A673 (cell line): ENCODE data around the gene BACH2. TPM values are rescaled to one million over a fixed set of nuclear protein-coding genes. Genes with fewer than 3 reads are reported as not detected.

Source experiments
- BruUV-seq: library from RNA; stranded (reverse); fragments of 400-500 nt; replicated peaks from 2 replicates; lab custom pipeline; 2021; lab: Mats Ljungman, UMichigan
- CTCF ChIA-PET: fragments of 300-600 bp; sonication (Branson Sonifier 250); formaldehyde crosslinking; loops from one replicate; lab custom pipeline; 2022; ENCODE audit warnings: antibody characterized with exemption; lab: Charles Lee
- POLR2A ChIA-PET: fragments of 300-600 bp; sonication (Branson Sonifier 250); formaldehyde crosslinking; loops from one replicate; lab custom pipeline; 2022; ENCODE audit warnings: antibody characterized with exemption; ENCODE audit not compliant: low non-redundant PET; lab: Charles Lee
- DNase-seq: peaks from one replicate; pipeline ENCODE4 v3.0.0-alpha.2; 2015; ENCODE audit warnings: low spot score
- H3K27ac ChIP-seq: fragments of 200-600 bp; sonication (generic); 2 replicates; pipeline ENCODE4 v1.5.1; 2016; ENCODE audit warnings: mixed run types, low read depth, mild to moderate bottlenecking, mixed read lengths, antibody characterized with exemption, low read length; ENCODE audit not compliant: poor library complexity, severe bottlenecking
- H3K27me3 ChIP-seq: fragments of 200-600 bp; sonication (generic); replicated peaks from 2 replicates; pipeline ENCODE4 v1.6.1; 2017; ENCODE audit warnings: mixed run types, low read depth, mild to moderate bottlenecking, mixed read lengths, antibody characterized with exemption, low read length; ENCODE audit not compliant: insufficient read depth, poor library complexity
- H3K36me3 ChIP-seq: fragments of 200-600 bp; sonication (generic); 2 replicates; pipeline ENCODE4 v1.6.1; 2016; ENCODE audit warnings: mixed run types, mild to moderate bottlenecking, mixed read lengths, antibody characterized with exemption, low read length; ENCODE audit not compliant: insufficient read depth, poor library complexity, severe bottlenecking
- H3K4me1 ChIP-seq: fragments of 200-600 bp; sonication (generic); 2 replicates; pipeline ENCODE4 v1.6.1; 2017; ENCODE audit warnings: mixed run types, mild to moderate bottlenecking, mixed read lengths, antibody characterized with exemption, low read length; ENCODE audit not compliant: insufficient read depth, poor library complexity, severe bottlenecking
- H3K4me3 ChIP-seq: fragments of 200-600 bp; sonication (generic); 2 replicates; pipeline ENCODE4 v1.5.1; 2016; ENCODE audit warnings: low read depth, mixed run types, mild to moderate bottlenecking, mixed read lengths, low read length; ENCODE audit not compliant: poor library complexity, severe bottlenecking
- H3K9me3 ChIP-seq: fragments of 200-600 bp; sonication (generic); 2 replicates; pipeline ENCODE4 v1.6.1; 2016; ENCODE audit warnings: mixed run types, low read depth, mild to moderate bottlenecking, mixed read lengths, antibody characterized with exemption, low read length; ENCODE audit not compliant: poor library complexity, severe bottlenecking
- EZH2 ChIP-seq: fragments of 200-600 bp; sonication (generic); IDR thresholded peaks from 2 replicates; pipeline ENCODE4 v1.6.1; 2017; ENCODE audit warnings: borderline replicate concordance, low read depth, mild to moderate bottlenecking, mixed read lengths, antibody characterized with exemption, low read length; ENCODE audit not compliant: poor library complexity, severe bottlenecking
- intact Hi-C: fragments of 100-400 bp; cut with micrococcal nuclease; formaldehyde crosslinking; loops from one replicate; pipeline ENCODE4 v1.10.0; 2022; ENCODE audit not compliant: unreplicated experiment
- total RNA-seq: library from RNA; stranded (reverse); gene quantifications from 2 replicates; pipeline ENCODE4 v1.2.3, GENCODE V29; 2021
- TF ChIP-seq, protein P1 (sequence below): fragments of 300-800, 200-600 bp; sonication (generic); conservative IDR thresholded peaks from 2 replicates; pipeline ENCODE4 v1.5.1; 2017; ENCODE audit warnings: low read depth, mild to moderate bottlenecking, antibody characterized with exemption, low read length, moderate library complexity, mixed read lengths

Gene BACH2
- total RNA-seq, 1 experiment from 2014 or later, result 0.37 TPM

DNA sequence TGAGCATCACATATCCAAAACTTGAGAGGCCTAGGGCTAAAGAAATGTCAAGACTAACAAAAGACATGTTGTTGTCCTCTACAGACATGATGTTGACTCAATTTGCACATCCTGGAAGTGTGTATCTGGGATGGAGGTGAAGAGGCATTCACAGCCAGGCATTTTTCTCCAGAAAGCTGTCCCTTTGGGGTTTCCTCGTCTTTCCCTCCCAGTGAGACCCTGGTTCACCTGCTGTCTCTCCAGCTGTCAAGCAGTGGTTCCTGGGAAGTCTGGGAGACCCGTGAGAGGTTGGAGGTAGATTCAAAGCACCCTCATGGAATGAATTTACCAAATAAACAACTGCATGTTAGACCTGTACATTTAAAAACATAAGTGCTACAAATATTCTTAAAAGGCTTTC is 32.1 kb downstream of the BACH2 start:
- intact Hi-C loops, result no loop called here
- ChIA-PET CTCF (no interaction called here), POLR2A (no interaction called here)
- Histone ChIP-seq H3K27me3 (peaks cover 26% of the 10 kb centered on the region), H3K4me1 (no peaks in the 10 kb centered on the region), H3K4me3 (no peak overlapping the region), H3K27ac (no peak overlapping the region), H3K9me3 (no peaks in the 10 kb centered on the region), H3K36me3 (no peaks in the 10 kb centered on the region)
- no peak for DNase-seq
- BruUV-seq, result no TSS peak
- TF ChIP-seq, protein P1, sequence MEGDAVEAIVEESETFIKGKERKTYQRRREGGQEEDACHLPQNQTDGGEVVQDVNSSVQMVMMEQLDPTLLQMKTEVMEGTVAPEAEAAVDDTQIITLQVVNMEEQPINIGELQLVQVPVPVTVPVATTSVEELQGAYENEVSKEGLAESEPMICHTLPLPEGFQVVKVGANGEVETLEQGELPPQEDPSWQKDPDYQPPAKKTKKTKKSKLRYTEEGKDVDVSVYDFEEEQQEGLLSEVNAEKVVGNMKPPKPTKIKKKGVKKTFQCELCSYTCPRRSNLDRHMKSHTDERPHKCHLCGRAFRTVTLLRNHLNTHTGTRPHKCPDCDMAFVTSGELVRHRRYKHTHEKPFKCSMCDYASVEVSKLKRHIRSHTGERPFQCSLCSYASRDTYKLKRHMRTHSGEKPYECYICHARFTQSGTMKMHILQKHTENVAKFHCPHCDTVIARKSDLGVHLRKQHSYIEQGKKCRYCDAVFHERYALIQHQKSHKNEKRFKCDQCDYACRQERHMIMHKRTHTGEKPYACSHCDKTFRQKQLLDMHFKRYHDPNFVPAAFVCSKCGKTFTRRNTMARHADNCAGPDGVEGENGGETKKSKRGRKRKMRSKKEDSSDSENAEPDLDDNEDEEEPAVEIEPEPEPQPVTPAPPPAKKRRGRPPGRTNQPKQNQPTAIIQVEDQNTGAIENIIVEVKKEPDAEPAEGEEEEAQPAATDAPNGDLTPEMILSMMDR, result no peak
- TF ChIP-seq EZH2, result no peak

DNA sequence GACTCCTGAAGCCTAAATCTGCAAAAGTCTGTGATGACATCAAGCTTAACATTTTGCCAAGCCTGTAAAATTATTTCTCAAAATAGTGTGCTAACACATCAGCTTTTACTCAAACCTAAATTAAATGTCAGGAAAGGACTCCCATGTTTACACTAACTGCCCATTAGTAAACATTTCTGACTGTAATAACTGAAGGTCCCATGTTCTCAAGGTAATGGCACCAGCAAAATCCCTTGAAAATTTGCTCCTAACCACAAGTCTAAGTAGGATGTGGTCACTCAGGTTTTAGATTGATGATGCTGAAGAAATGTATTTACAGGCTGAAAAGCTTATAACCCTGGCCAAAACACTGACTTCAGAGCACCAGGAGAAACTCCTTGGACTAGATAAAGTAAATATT is 33.0 kb downstream of the BACH2 start:
- CTCF ChIA-PET, result no interaction called here

DNA sequence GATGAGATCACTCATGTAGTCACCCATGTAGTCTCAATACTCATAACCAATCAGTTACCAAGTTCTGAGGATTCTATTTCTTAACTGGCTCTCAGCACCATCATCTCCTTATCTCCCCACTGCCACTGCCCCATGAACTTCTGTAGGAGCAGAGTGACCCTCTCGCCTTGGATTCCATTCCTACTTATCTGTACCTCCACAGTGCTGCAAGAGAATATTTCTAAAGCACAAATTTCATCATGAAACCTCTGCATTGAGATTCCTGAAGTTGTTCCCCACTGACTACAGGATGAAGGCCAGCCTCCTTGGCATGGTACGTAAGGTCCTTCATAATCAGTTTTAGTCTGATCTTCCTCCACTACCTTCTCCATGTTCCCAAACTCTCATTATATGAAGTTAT is 34.8 kb downstream of the BACH2 start:
- BruUV-seq, result no TSS peak
- Histone ChIP-seq H3K4me3 (no peak overlapping the region), H3K27me3 (peaks cover 9% of the 10 kb centered on the region), H3K4me1 (no peaks in the 10 kb centered on the region), H3K27ac (no peak overlapping the region), H3K9me3 (no peaks in the 10 kb centered on the region), H3K36me3 (no peaks in the 10 kb centered on the region)
- CTCF ChIA-PET, result no interaction called here
- no peak for TF ChIP-seq EZH2
- TF ChIP-seq, protein P1, result no peak
- POLR2A ChIA-PET, result no interaction called here
- DNase-seq, result no peak
- intact Hi-C loops, result no loop called here

More for the DNA sequence above, 33.0 kb downstream of the BACH2 start:
- DNase-seq, result no peak
- H3K27me3 ChIP-seq, result peaks cover 16% of the 10 kb centered on the region
- POLR2A ChIA-PET, result no interaction called here
- H3K4me3 ChIP-seq, result no peak overlapping the region
- TF ChIP-seq, protein P1, result no peak
- TF ChIP-seq EZH2, result no peak
- intact Hi-C loops, result no loop called here
- BruUV-seq, result no TSS peak
- H3K36me3 ChIP-seq, result no peaks in the 10 kb centered on the region
- H3K27ac ChIP-seq, result no peak overlapping the region
- H3K4me1 ChIP-seq, result no peaks in the 10 kb centered on the region
- no peaks in the 10 kb centered on the region for H3K9me3 ChIP-seq
